H1 (cell line): ENCODE measurements around the gene NKG7. TPM values are rescaled to one million over a fixed set of nuclear protein-coding genes. Genes with fewer than 3 reads are reported as not detected.

ENCODE experiments used
- CTCF ChIA-PET: fragments of 300-600 bp; sonication (Branson Sonifier 250); formaldehyde crosslinking; loops from one replicate; lab custom pipeline; 2021; ENCODE audit not compliant: partially characterized antibody; lab: Charles Lee
- POLR2A ChIA-PET: fragments of 300-600 bp; sonication (Branson Sonifier 250); formaldehyde crosslinking; loops from one replicate; lab custom pipeline; 2021; ENCODE audit warnings: inconsistent platforms; ENCODE audit not compliant: partially characterized antibody; lab: Charles Lee
- DNase-seq, 2 experiments: peaks; one replicate each; pipeline versions ENCODE4 v3.0.0 to v3.0.0-alpha.2; 2010 to 2022; ENCODE audit warnings: low spot score in 2 of 2, low read depth in 1 of 2, mixed read lengths in 1 of 2
- FAIRE-seq: peaks from 2 replicates; lab custom pipeline; 2011; peaks lifted over from hg19 to GRCh38; lab: Jason Lieb, UNC
- H2AFZ ChIP-seq: 2 replicates; pipeline ENCODE4 v1.8.1; 2012; ENCODE audit warnings: low read length, inconsistent platforms
- H2AK5ac ChIP-seq: 2 replicates; pipeline ENCODE4 v1.6.1; 2013; ENCODE audit warnings: low read depth, low read length
- H2BK120ac ChIP-seq: replicated peaks from 2 replicates; pipeline ENCODE3; 2013; ENCODE audit warnings: low read depth, low read length, inconsistent platforms
- H2BK12ac ChIP-seq: 2 replicates; pipeline ENCODE4 v1.6.1; 2013; ENCODE audit warnings: low read depth, low read length
- H2BK15ac ChIP-seq: 2 replicates; pipeline ENCODE4 v1.6.1; 2013; ENCODE audit warnings: low read length
- H2BK20ac ChIP-seq: 2 replicates; pipeline ENCODE4 v1.6.1; 2013; ENCODE audit warnings: low read length
- H2BK5ac ChIP-seq: 2 replicates; pipeline ENCODE4 v1.6.1; 2013; ENCODE audit warnings: low read depth, low read length
- H3K14ac ChIP-seq: 2 replicates; pipeline ENCODE4 v1.6.1; 2013; ENCODE audit warnings: inconsistent platforms; ENCODE audit not compliant: insufficient read length
- H3K18ac ChIP-seq: 2 replicates; pipeline ENCODE4 v1.6.1; 2013; ENCODE audit warnings: low read length; ENCODE audit errors: extremely low read depth
- H3K23ac ChIP-seq: 2 replicates; pipeline ENCODE4 v1.6.1; 2013; ENCODE audit warnings: inconsistent platforms; ENCODE audit not compliant: insufficient read length
- H3K23me2 ChIP-seq: 2 replicates; pipeline ENCODE4 v1.6.1; 2013; ENCODE audit warnings: low read depth, low read length
- H3K27ac ChIP-seq: 2 replicates; pipeline ENCODE4 v1.6.1; 2011; ENCODE audit warnings: low read depth, low read length, inconsistent platforms
- H3K27me3 ChIP-seq, 4 experiments: replicated peaks in 1 of 4; 1 replicate in 1 of 4; 2 replicates in 3 of 4; pipeline versions ENCODE4 v1.6.1 to v1.8.1; 2011 to 2013; ENCODE audit warnings: low read length in 3 of 4, mild to moderate bottlenecking in 3 of 4, inconsistent platforms in 2 of 4, mixed read lengths in 2 of 4, moderate library complexity in 1 of 4; ENCODE audit not compliant: control insufficient read depth in 3 of 4, insufficient read depth in 3 of 4; ENCODE audit errors: extremely low read depth in 1 of 4
- H3K36me3 ChIP-seq, 4 experiments: 2 replicates each; pipeline versions ENCODE4 v1.6.1 to v1.8.1; 2011 to 2013; ENCODE audit warnings: mild to moderate bottlenecking in 4 of 4, low read length in 3 of 4, moderate library complexity in 2 of 4, control low read depth in 1 of 4, inconsistent platforms in 1 of 4; ENCODE audit not compliant: insufficient read depth in 4 of 4, control insufficient read depth in 2 of 4
- H3K4ac ChIP-seq: replicated peaks from 2 replicates; pipeline ENCODE3; 2013; ENCODE audit warnings: low read length, low read depth, mixed read lengths, inconsistent platforms; ENCODE audit not compliant: insufficient read length
- H3K4me1 ChIP-seq, 4 experiments: replicated peaks in 1 of 4; 1 replicate in 1 of 4; 2 replicates in 3 of 4; pipeline versions ENCODE4 v1.6.1 to v1.8.1; 2011 to 2013; ENCODE audit warnings: low read length in 3 of 4, inconsistent platforms in 2 of 4, mixed read lengths in 1 of 4; ENCODE audit not compliant: insufficient read depth in 4 of 4, control insufficient read depth in 3 of 4
- H3K4me2 ChIP-seq, 2 experiments: 2 replicates each; pipeline versions ENCODE4 v1.6.1 to v1.8.1; 2011 to 2013; ENCODE audit warnings: low read depth in 2 of 2, low read length in 2 of 2, control low read depth in 1 of 2, inconsistent platforms in 1 of 2, mild to moderate bottlenecking in 1 of 2; ENCODE audit not compliant: insufficient read depth in 1 of 2
- H3K4me3 ChIP-seq, 4 experiments: fragments of 200-600, 300-600 bp in 1 of 4; sonication (generic), shearing (Covaris generic), sonication (Bioruptor Twin) in 1 of 4; 2 replicates each; pipeline versions ENCODE4 v1.5.1 to v1.8.1; 2011 to 2016; ENCODE audit warnings: low read length in 4 of 4, low read depth in 3 of 4, control low read depth in 2 of 4, inconsistent platforms in 2 of 4, mild to moderate bottlenecking in 2 of 4, mixed read lengths in 1 of 4, moderate library complexity in 1 of 4; ENCODE audit not compliant: insufficient read depth in 2 of 4; ENCODE audit errors: extremely low read depth in 1 of 4
- H3K56ac ChIP-seq: replicated peaks from 2 replicates; pipeline ENCODE3; 2013; ENCODE audit warnings: low read depth, mild to moderate bottlenecking, mixed read lengths, low read length, inconsistent platforms; ENCODE audit not compliant: insufficient read length
- H3K79me1 ChIP-seq: 2 replicates; pipeline ENCODE4 v1.6.1; 2013; ENCODE audit warnings: low read depth, low read length, control low read depth
- H3K79me2 ChIP-seq, 2 experiments: 2 replicates each; pipeline versions ENCODE4 v1.6.1 to v1.8.1; 2012 to 2013; ENCODE audit warnings: low read length in 2 of 2, mild to moderate bottlenecking in 2 of 2, inconsistent platforms in 1 of 2; ENCODE audit not compliant: insufficient read depth in 2 of 2, control insufficient read depth in 1 of 2
- H3K9ac ChIP-seq, 4 experiments: replicated peaks in 1 of 4; 1 replicate in 1 of 4; 2 replicates in 3 of 4; pipeline versions ENCODE4 v1.6.1 to v1.8.1; 2011 to 2013; ENCODE audit warnings: low read depth in 3 of 4, low read length in 3 of 4, control low read depth in 2 of 4, mild to moderate bottlenecking in 2 of 4, moderate library complexity in 2 of 4, inconsistent platforms in 1 of 4; ENCODE audit errors: extremely low read depth in 1 of 4
- H3K9me3 ChIP-seq, 2 experiments: 2 replicates each; pipeline versions ENCODE4 v1.6.1 to v1.8.1; 2012 to 2013; ENCODE audit warnings: mild to moderate bottlenecking in 2 of 2, moderate library complexity in 2 of 2, control low read depth in 1 of 2, inconsistent platforms in 1 of 2, low read depth in 1 of 2, low read length in 1 of 2, mixed read lengths in 1 of 2; ENCODE audit not compliant: insufficient read depth in 2 of 2
- H4K20me1 ChIP-seq, 2 experiments: replicated peaks in 1 of 2; 2 replicates each; pipeline versions ENCODE3 to v1.8.1; 2011 to 2013; ENCODE audit warnings: inconsistent platforms in 2 of 2, low read length in 2 of 2, mild to moderate bottlenecking in 1 of 2; ENCODE audit not compliant: insufficient read depth in 2 of 2, control insufficient read depth in 1 of 2
- H4K5ac ChIP-seq: 2 replicates; pipeline ENCODE4 v1.6.1; 2013; ENCODE audit warnings: low read length, low read depth, mixed read lengths, inconsistent platforms; ENCODE audit not compliant: insufficient read length
- H4K8ac ChIP-seq: 2 replicates; pipeline ENCODE4 v1.8.0; 2013; ENCODE audit warnings: mild to moderate bottlenecking, moderate library complexity, low read length, inconsistent platforms; ENCODE audit not compliant: insufficient read depth; ENCODE audit errors: extremely low read depth
- H4K91ac ChIP-seq: replicated peaks from 2 replicates; pipeline ENCODE3; 2013; ENCODE audit warnings: low read length, mixed read lengths, inconsistent platforms; ENCODE audit not compliant: insufficient read length
- GABPA ChIP-seq: IDR thresholded peaks from 2 replicates; pipeline ENCODE4 v1.6.1; 2011; ENCODE audit warnings: mild to moderate bottlenecking, low read length, moderate library complexity, borderline replicate concordance; ENCODE audit not compliant: insufficient read depth
- HDAC2 ChIP-seq, 2 experiments: fragments of 300-600 bp in 1 of 2; sonication (generic) in 1 of 2; IDR thresholded peaks; 2 replicates each; pipeline ENCODE4 v1.6.1; 2011 to 2012; ENCODE audit warnings: low read depth in 2 of 2, low read length in 2 of 2, mild to moderate bottlenecking in 2 of 2, moderate library complexity in 2 of 2, borderline replicate concordance in 1 of 2, inconsistent platforms in 1 of 2
- RFX5 ChIP-seq: IDR thresholded peaks from 2 replicates; pipeline ENCODE4 v1.6.1; 2011; ENCODE audit warnings: low read depth, low read length, improper control_type of control experiment, borderline replicate concordance
- SAP30 ChIP-seq: fragments of 300-600 bp; sonication (generic); IDR thresholded peaks from 2 replicates; pipeline ENCODE4 v1.7.1; 2012; ENCODE audit warnings: low read length, moderate library complexity, mild to moderate bottlenecking, inconsistent platforms; ENCODE audit not compliant: insufficient read depth, insufficient replicate concordance
- SIN3A ChIP-seq, 2 experiments: IDR thresholded peaks in 1 of 2; conservative IDR thresholded peaks in 1 of 2; 2 replicates each; pipeline ENCODE4 v1.6.1; 2011 to 2012; ENCODE audit warnings: low read length in 2 of 2, improper control_type of control experiment in 1 of 2, low read depth in 1 of 2, mild to moderate bottlenecking in 1 of 2
- SIX5 ChIP-seq: IDR thresholded peaks from 2 replicates; pipeline ENCODE4 v1.6.1; 2011; ENCODE audit warnings: mild to moderate bottlenecking, low read depth, low read length
- SUZ12 ChIP-seq: fragments of 200-600 bp; sonication (generic); IDR thresholded peaks from 2 replicates; pipeline ENCODE4 v1.6.1; 2012; ENCODE audit warnings: mild to moderate bottlenecking, inconsistent platforms, low read length, moderate library complexity, mixed read lengths
- TAF1 ChIP-seq: IDR thresholded peaks from 2 replicates; pipeline ENCODE4 v1.6.1; 2011; ENCODE audit warnings: mild to moderate bottlenecking, low read depth, low read length
- ZNF274 ChIP-seq: IDR thresholded peaks from 2 replicates; pipeline ENCODE4 v1.7.0; 2012; ENCODE audit warnings: low read length, borderline replicate concordance; ENCODE audit errors: extremely low read depth
- whole genome bisulfite sequencing, 2 experiments: shearing (Covaris generic) in 1 of 2; methylation state at CpG; one replicate each; pipeline versions ENCODE4 v1.1.6 to v1.1.7; 2013 to 2015; ENCODE audit warnings: low lambda C conversion rate in 2 of 2, mixed read lengths in 2 of 2, inconsistent platforms in 1 of 2, low coverage in 1 of 2, missing lambda C conversion rate in 1 of 2; ENCODE audit not compliant: insufficient replicate concordance in 2 of 2, insufficient coverage in 1 of 2, insufficient read length in 1 of 2; ENCODE audit errors: extremely low coverage in 1 of 2, missing lambda C conversion rate in 1 of 2; 5-methylcytosine and 5-hydroxymethylcytosine counted together
- polyA plus RNA-seq, 7 experiments: library from polyadenylated mRNA; depleted of rRNA in 3 of 7; stranded (reverse) in 5 of 7; unstranded in 2 of 7; fragments of >200 nt in 5 of 7; fragments of 200-250 nt in 2 of 7; gene quantifications; 1 replicate in 5 of 7; 2 replicates in 1 of 7; 4 replicates in 1 of 7; pipeline versions ENCODE4 v1.2.1 to v1.2.3, GENCODE V29; 2011 to 2013; ENCODE audit warnings: missing spikeins in 2 of 7, mixed read lengths in 2 of 7
- total RNA-seq: library from RNA; stranded (reverse); fragmentation: NEBNext Ultra II Directional; extraction: Animal tissue kit (Norgen Biotek cat#: 25700); gene quantifications from 2 replicates; pipeline ENCODE4 v1.2.1, GENCODE V29; 2021

NKG7 gene
- total and polyA plus RNA-seq, 2 of the 8 experiments (the other 6 are each of a cell fraction or from before 2014, with no cell fraction given) = not detected

- H3K4me3 ChIP-seq = no peak overlapping the region
- DNase-seq (no peak), FAIRE-seq (no peak)
- no peaks in the 10 kb centered on the region; a peak in 2 of 7 replicates for H3K27me3 ChIP-seq
- no peak overlapping the region for H3K18ac ChIP-seq
- POLR2A ChIA-PET = interaction anchor here (1.2 to 2.6 kb wide), 2 partner anchors 8 to 15 kb away, joined by 4 to 9 read pairs; partner anchors contain the start of gene C19orf84
- no peak overlapping the region for H3K4me2 ChIP-seq
- no peak overlapping the region for H3K9ac ChIP-seq
- H3K27ac ChIP-seq = no peak overlapping the region
- H2AFZ ChIP-seq = no peak overlapping the region
- CTCF ChIA-PET = no interaction called here
- H3K9me3 ChIP-seq = peaks cover 0 to 4% of the 10 kb centered on the region in 2 experiments; a peak in 1 of 4 replicates
- H4K5ac ChIP-seq = no peak overlapping the region
- H2BK5ac ChIP-seq = no peak overlapping the region
- no peak overlapping the region for H3K4ac ChIP-seq
- no peaks in the 10 kb centered on the region for H3K79me1 ChIP-seq
- no peaks in the 10 kb centered on the region for H3K79me2 ChIP-seq
- no peaks in the 10 kb centered on the region for H4K20me1 ChIP-seq
- no peak overlapping the region for H3K14ac ChIP-seq
- peaks cover 4% of the 10 kb centered on the region; the same call in 1 of the 2 replicates for H3K23me2 ChIP-seq
- H4K91ac ChIP-seq = no peak overlapping the region
- no peak overlapping the region for H2BK12ac ChIP-seq
- 76% methylated on average over 10 of the region's 11 CpGs; no CpG with 5 or more reads in 1 of the 2 experiments for WGBS, 2 experiments
- no peaks in the 10 kb centered on the region for H3K36me3 ChIP-seq
- H3K4me1 ChIP-seq = no peaks in the 10 kb centered on the region
- H3K56ac ChIP-seq = no peak overlapping the region
- TF ChIP-seq RFX5 = no peak
- TF ChIP-seq GABPA = no peak
- TF ChIP-seq ZNF274 = no peak
- no peak for TF ChIP-seq SIX5
- TF ChIP-seq SAP30 = no peak
- no peak for TF ChIP-seq SIN3A (conservative IDR thresholded peaks at IDR 0.05 in 1 of 2, IDR thresholded peaks at IDR 0.05 in 1 of 2; ENCODE audit: low read depth in 1 of 2, low read length in 2 of 2)
- no peak for TF ChIP-seq SUZ12
- no peak for TF ChIP-seq TAF1
- TF ChIP-seq HDAC2 (IDR thresholded peaks at IDR 0.05; ENCODE audit: borderline replicate concordance in 1 of 2, low read depth in 2 of 2, low read length in 2 of 2) = no peak
- TF ChIP-seq, all 59 proteins: peak for 0
- Histone ChIP-seq H4K8ac (no peak overlapping the region), H2BK15ac (no peak overlapping the region), H3K23ac (no peak overlapping the region), H2AK5ac (no peak overlapping the region), H2BK120ac (no peak overlapping the region), H2BK20ac (no peak overlapping the region)
Measured at GRCh38 chr19:51375504-51376221, 3.2 kb upstream of the NKG7 start.
